IPS-NIHi7 (cell line): ENCODE measurements around the gene SRSF5.

Source experiments
- DNase-seq: peaks from one replicate; pipeline ENCODE4 v3.0.0; 2012; ENCODE audit warnings: mixed read lengths; ENCODE audit errors: extremely low spot score

Gene SRSF5

GRCh38 chr14:69770559-69770958 lies 3.6 kb downstream of the SRSF5 start:
- DNase-seq: no peak

DNA sequence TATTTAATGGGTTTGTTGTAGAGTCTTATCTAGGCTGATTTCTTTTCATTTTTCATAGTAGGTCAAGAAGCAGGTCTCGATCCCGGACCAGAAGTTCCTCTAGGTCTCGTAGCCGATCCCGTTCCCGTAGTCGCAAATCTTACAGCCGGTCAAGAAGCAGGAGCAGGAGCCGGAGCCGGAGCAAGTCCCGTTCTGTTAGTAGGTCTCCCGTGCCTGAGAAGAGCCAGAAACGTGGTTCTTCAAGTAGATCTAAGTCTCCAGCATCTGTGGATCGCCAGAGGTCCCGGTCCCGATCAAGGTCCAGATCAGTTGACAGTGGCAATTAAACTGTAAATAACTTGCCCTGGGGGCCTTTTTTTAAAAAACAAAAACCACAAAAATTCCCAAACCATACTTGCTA lies 4.2 kb downstream of the SRSF5 start:
- no peak for DNase-seq

DNA sequence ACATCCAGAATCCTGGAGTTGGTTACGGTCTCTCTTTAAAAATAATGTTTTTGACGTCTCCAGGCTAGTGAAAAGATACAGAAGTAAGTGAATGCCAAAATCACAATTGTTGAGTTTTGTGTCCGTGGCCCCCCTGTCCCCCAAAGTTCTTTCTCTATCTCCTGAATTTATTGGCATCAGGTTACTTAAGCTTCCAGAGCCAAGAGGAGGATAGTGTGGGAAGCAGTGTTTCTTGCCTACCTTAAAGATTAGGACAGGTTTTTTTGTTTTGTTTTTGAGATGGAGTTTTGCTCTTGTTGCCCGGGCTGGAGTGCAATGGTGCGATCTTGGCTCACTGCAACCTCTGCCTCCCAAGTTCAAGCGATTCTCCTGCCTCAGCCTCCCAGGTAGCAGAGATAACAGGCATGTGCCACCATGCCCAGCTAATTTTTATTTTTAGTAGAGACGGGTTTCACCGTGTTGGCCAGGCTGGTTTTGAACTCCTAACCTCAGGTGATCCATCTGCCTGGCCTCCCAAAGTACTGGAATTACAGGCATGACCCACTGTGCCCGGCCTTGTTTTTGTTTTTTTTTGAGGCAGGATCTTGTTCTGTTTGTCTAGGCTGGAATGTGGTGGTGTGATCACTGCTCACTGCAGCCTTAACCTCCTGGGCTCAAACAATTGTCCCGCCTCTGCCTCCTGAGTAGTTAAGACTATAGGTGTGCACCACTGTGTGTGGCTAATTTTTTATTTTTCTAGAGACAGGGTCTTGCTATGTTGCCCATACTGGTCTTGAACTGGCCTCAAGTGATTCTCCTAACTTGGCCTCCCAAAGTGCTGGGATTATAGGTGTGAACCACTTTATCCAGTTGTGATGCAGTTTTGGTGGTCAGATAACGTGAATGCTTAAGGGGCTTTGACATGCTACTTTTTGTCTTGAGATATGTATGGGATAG lies 5.4 kb downstream of the SRSF5 start:
- DNase-seq: no peak

- DNase-seq: no peak
Measured at GRCh38 chr14:69773571-69774276, 6.8 kb downstream of the SRSF5 start.

GRCh38 chr14:69775012-69775411 lies 8.1 kb downstream of the SRSF5 start:
- DNase-seq: no peak

- no peak for DNase-seq
Measured at GRCh38 chr14:69776875-69777453, 10.0 kb downstream of the SRSF5 start.

DNA sequence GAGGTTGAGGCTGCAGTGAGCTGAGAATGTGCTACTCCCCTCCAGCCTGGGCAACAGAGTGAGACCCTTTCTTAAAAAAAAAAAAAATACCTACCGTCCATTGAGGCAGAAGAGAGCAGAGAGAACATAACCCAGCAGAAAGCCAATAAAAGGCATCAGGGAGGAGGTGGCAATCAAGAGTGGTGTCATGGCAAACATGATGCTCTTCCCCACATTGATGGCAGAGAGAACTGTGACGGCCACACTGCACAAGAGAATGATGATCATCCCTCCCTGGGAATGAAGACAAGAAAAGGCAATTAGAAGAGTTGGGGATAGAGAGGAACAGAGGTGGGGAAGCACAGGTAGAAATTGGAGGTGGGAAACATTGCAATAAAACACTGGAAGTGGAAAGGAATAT lies 12.1 kb downstream of the SRSF5 start:
- DNase-seq: no peak

GRCh38 chr14:69780092-69780491 lies 13.2 kb downstream of the SRSF5 start:
- no peak for DNase-seq

GRCh38 chr14:69780952-69781351 lies 14.0 kb downstream of the SRSF5 start:
- no peak for DNase-seq

- no peak for DNase-seq
Measured at GRCh38 chr14:69784942-69785341, 18.0 kb downstream of the SRSF5 start.

GRCh38 chr14:69786603-69787002 lies 19.7 kb downstream of the SRSF5 start:
- no peak for DNase-seq

- no peak for DNase-seq
Measured at GRCh38 chr14:69789118-69789640, 22.2 kb downstream of the SRSF5 start.

- no peak for DNase-seq
Measured at GRCh38 chr14:69792887-69793421, 26.0 kb downstream of the SRSF5 start.

DNA sequence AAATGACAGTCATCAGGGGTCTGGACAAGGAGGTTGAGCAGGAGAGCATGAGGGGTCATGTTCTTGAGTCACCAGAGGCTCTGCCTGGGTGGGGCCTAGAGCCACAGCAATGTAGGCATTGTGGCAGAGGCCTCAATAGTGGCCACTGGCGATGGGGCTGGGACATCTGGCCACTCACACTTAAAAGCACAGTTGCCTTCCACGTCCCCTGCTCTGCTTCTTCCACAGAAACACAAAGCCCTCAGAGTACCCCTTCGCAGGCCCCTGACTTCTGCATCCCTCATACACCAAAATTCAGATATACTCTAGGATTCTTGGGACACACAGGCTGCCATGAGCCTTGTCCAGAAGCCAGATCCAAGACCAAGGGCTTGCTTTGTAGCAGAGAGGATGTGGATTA lies 27.8 kb downstream of the SRSF5 start:
- no peak for DNase-seq

DNA sequence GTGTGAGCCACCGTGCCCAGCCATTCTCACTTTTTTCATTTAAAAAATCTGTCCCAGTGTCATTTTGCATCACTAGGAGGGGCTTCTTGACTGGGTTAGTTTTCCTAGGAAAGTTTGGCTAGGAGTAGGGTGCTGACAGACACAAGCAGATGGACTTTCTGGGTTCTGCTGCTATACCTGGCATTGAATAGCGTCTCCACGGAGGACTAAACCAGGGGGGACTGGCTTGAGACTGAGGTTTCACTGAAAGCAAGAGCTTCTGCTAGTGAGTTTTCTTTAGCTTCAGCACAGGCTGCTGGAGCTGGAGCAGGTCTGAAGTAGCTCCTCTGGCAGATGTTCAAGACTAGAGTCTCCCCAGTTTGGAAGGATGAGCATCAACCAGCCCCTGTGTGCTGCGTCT lies 28.7 kb downstream of the SRSF5 start:
- no peak for DNase-seq

DNA sequence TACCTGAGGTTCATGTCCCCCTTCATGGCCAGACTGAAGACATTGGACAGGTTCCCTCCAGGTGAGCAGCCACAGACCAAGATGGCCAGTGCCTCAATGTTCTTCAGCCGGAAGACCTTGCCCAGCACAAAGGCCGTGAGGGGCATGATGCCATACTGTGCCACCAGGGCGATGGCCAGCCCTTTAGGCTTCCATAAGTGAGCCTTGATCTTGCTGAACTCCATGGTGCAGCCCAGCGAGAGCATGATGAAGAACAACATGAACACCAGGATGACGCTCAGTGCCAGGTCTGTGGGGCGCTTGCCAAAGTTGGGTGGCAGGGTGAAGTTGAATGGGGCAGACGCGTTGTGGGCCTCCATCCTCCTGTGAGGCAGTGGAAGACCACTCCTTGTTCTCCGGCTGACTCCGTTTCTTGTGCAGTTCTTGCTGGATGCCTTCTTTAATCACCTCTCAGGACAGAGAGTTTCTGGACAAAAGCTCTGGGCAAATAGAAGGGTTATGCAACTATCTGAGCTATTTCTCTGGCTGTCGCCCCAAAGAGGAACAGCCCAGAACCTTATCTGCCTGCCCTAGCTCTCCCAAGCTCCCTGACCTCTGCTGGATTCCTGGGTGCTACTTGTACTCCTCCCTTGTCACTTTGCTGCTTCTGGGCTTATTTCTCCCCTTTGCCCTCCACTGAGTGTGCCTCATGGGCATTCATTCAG lies 30.0 kb downstream of the SRSF5 start, which contains the start of gene SLC10A1:
TSS of gene SLC10A1 (minus strand) at position 445 of the 704 bp plus-strand sequence. CDS start at position 359, 86 bp downstream.
- DNase-seq: no peak

DNA sequence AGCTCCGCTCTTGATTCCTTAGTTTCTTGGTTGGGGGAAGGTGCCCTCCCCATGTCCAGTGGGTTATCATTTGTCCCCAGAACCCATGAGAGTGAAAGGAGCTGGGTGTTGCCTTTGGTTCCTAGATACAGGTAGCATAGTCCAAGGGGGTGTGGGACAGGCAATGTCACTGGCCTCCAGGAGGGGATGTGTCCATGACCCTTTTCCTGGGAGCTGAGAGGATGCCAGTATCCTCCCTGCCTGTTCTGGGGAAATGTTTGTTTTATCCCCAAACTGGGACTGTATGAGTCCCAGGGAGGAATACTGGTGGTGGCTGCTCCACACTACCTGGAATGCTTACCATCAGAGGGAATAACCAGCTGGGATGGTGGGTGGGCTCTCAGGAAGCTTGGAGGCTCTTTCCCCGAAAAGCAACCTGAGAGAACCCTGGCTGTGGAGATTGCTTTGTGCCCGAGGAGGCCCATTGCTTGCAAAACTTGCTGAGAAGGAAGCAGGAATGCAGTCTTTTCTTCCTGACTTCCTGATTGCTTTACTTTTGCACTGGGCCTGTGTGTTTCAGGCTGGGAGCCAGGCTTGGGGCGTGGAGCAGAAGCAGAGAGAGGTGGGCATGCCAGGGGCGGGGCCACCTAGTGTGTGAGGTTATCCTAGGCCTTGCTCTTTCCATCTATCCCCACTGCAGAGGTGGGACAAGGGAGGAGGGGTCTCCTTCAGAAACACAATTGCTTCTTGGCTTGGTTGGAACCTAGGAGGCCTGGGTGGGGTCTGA lies 30.8 kb downstream of the SRSF5 start:
- DNase-seq: no peak

DNA sequence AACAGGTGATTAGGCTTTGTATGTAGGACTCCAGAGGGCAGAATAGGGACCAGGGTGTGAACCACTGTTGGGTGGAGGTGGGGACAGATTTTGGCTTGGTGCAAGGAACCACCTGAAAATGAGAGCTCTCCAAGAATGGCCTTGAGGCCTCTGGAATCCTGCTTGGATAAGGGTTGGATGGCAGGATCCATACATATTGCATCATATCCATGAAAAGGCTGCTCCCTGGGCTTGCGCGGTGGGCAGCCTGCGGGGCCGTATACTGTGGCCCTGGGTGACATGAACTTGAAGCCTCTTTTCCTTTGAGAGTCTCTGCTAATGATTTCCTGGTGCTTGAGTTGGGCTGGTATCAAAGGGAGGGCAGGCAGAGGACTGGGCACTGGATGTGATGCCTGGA lies 31.4 kb downstream of the SRSF5 start:
- no peak for DNase-seq

DNA sequence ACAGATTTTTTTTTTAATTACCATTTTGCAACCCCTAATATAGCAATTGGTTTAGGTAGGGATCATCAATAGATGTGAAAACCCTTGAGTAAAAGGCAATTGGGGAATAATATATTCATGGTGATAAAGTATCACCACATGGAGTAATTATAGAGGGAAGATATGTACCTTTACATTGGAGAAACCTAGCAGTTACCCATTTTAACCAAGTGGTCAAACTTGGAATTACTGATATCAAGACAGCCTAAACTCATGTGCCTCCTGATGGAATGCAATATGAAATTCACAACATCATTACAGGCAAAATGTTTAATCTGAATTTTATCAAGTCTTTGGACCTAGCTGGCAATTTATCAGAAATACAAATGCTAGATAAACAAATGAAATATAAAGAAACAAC lies 36.8 kb downstream of the SRSF5 start:
- DNase-seq: no peak

DNA sequence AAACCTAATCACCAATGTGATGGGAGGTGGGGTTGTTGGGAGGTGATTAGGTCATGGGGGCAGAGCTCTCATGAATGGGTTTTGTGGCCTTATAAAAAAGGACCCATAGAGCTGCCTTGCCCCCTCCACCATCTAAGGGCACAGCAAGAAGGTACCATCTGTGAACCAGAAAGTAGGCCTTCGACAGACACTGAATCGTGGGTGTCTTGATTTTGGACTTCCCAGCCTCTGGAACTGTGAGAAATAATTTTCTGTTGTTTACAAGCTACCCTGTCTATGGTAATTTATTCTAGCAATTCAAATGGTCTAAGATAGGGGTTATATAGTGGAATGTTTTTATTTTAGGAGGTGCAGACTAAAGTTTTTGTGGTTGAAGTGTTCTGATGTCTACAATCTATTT lies 38.0 kb downstream of the SRSF5 start:
- DNase-seq: no peak

- no peak for DNase-seq
Measured at GRCh38 chr14:69807192-69807591, 40.2 kb downstream of the SRSF5 start.
